Vagina (tissue), 2 donors: ENCODE measurements around the gene GPRC5C. TPM values are rescaled to one million over a fixed set of nuclear protein-coding genes. Genes with fewer than 3 reads are reported as not detected.

Experiments
- DNase-seq, 2 donors: peaks; one replicate each; pipeline ENCODE4 v3.0.0-alpha.2; 2017; ENCODE audit errors: extremely low spot score in 2 of 2
- H3K27ac ChIP-seq: fragments of 200-600 bp; sonication (generic); one replicate; pipeline ENCODE4 v1.5.1; 2019
- H3K27me3 ChIP-seq: fragments of 200-600 bp; sonication (generic); one replicate; pipeline ENCODE4 v1.5.1; 2019
- H3K36me3 ChIP-seq, 2 donors: fragments of 200-600 bp; sonication (generic); one replicate each; pipeline ENCODE4 v1.5.1; 2017 to 2019
- H3K4me1 ChIP-seq: fragments of 200-600 bp; sonication (generic); one replicate; pipeline ENCODE4 v1.5.1; 2019
- H3K4me3 ChIP-seq, 2 donors: fragments of 200-600 bp; sonication (generic); 1 replicate in 1 of 2; 2 replicates in 1 of 2; pipeline ENCODE4 v1.5.1; 2016 to 2019
- H3K9me3 ChIP-seq: fragments of 200-600 bp; sonication (generic); one replicate; pipeline ENCODE4 v1.5.1; 2019
- CTCF ChIP-seq, 3 experiments: fragments of 450-650 bp in 2 of 3; fragments of 200-600 bp in 1 of 3; sonication (generic) in 1 of 3; IDR thresholded peaks; one replicate each; pipeline ENCODE4 v1.5.1; 2017 to 2019; ENCODE audit warnings: antibody characterized with exemption in 3 of 3, mild to moderate bottlenecking in 2 of 3, moderate library complexity in 2 of 3
- POLR2A ChIP-seq, 2 donors: fragments of 450-650 bp; IDR thresholded peaks; one replicate each; pipeline ENCODE4 v1.6.1; 2017; ENCODE audit warnings: antibody characterized with exemption in 2 of 2, mild to moderate bottlenecking in 2 of 2, moderate library complexity in 2 of 2
- POLR2AphosphoS5 ChIP-seq, 2 donors: sonication (generic); formaldehyde crosslinking; IDR thresholded peaks; one replicate each; pipeline ENCODE4 v1.9.0; 2017; ENCODE audit warnings: antibody characterized with exemption in 2 of 2, mild to moderate bottlenecking in 2 of 2, low read depth in 1 of 2; ENCODE audit not compliant: insufficient read depth in 1 of 2
- intact Hi-C: fragments of 100-400 bp; cut with DNase I; formaldehyde crosslinking; loops from one replicate; pipeline ENCODE4 v1.15.1; 2023
- total RNA-seq: library from RNA; depleted of rRNA; stranded (reverse); fragments of >200 nt; gene quantifications from one replicate; pipeline ENCODE4 v1.2.3, GENCODE V29; 2016

GPRC5C gene
- total RNA-seq, 1 donor from 2014 or later: 27.5 TPM

- Histone ChIP-seq H3K4me3 (no peak overlapping the region), H3K27me3 (no peaks in the 10 kb centered on the region), H3K9me3 (no peaks in the 10 kb centered on the region), H3K27ac (no peak overlapping the region), H3K36me3 (no peaks in the 10 kb centered on the region), H3K4me1 (no peaks in the 10 kb centered on the region)
- intact Hi-C loops: no loop called here
- no peak for DNase-seq
- TF ChIP-seq POLR2A (IDR thresholded peaks at IDR 0.05) (no peak), CTCF (IDR thresholded peaks at IDR 0.05) (no peak), POLR2AphosphoS5 (IDR thresholded peaks at IDR 0.05; ENCODE audit: insufficient read depth in 1 of 2, low read depth in 1 of 2) (no peak)
Measured at GRCh38 chr17:74417178-74418045, 14.5 kb upstream of the GPRC5C start.

GRCh38 chr17:74419928-74420411 is 11.9 kb upstream of the GPRC5C start:
- H3K27me3 ChIP-seq: no peaks in the 10 kb centered on the region
- intact Hi-C loops: no loop called here
- no peak overlapping the region for H3K4me3 ChIP-seq
- H3K9me3 ChIP-seq: no peaks in the 10 kb centered on the region
- DNase-seq: no peak
- no peaks in the 10 kb centered on the region for H3K4me1 ChIP-seq
- H3K36me3 ChIP-seq: no peaks in the 10 kb centered on the region
- TF ChIP-seq POLR2AphosphoS5 (IDR thresholded peaks at IDR 0.05; ENCODE audit: insufficient read depth in 1 of 2, low read depth in 1 of 2) (no peak), CTCF (IDR thresholded peaks at IDR 0.05) (no peak), POLR2A (IDR thresholded peaks at IDR 0.05) (no peak)
- H3K27ac ChIP-seq: no peak overlapping the region

GRCh38 chr17:74424117-74424516 is 7.8 kb upstream of the GPRC5C start:
- no peak overlapping the region for H3K27ac ChIP-seq
- H3K9me3 ChIP-seq: no peaks in the 10 kb centered on the region
- peaks cover 6% of the 10 kb centered on the region for H3K4me1 ChIP-seq
- H3K27me3 ChIP-seq: no peaks in the 10 kb centered on the region
- TF ChIP-seq CTCF (IDR thresholded peaks at IDR 0.05): no peak
- no peak for TF ChIP-seq POLR2AphosphoS5 (IDR thresholded peaks at IDR 0.05; ENCODE audit: insufficient read depth in 1 of 2, low read depth in 1 of 2)
- TF ChIP-seq POLR2A (IDR thresholded peaks at IDR 0.05): no peak
- DNase-seq: no peak
- H3K36me3 ChIP-seq: no peaks in the 10 kb centered on the region
- intact Hi-C loops: no loop called here
- H3K4me3 ChIP-seq: no peak overlapping the region

- TF ChIP-seq POLR2AphosphoS5 (IDR thresholded peaks at IDR 0.05; ENCODE audit: insufficient read depth in 1 of 2, low read depth in 1 of 2): no peak
- no peak for TF ChIP-seq CTCF (IDR thresholded peaks at IDR 0.05)
- TF ChIP-seq POLR2A (IDR thresholded peaks at IDR 0.05): no peak
- no peaks in the 10 kb centered on the region for H3K36me3 ChIP-seq
- H3K27ac ChIP-seq: no peak overlapping the region
- DNase-seq: no peak
- no peaks in the 10 kb centered on the region for H3K27me3 ChIP-seq
- intact Hi-C loops: no loop called here
- no peaks in the 10 kb centered on the region for H3K9me3 ChIP-seq
- H3K4me3 ChIP-seq: no peak overlapping the region
- H3K4me1 ChIP-seq: peaks cover 9% of the 10 kb centered on the region
Measured at GRCh38 chr17:74424657-74425056, 7.2 kb upstream of the GPRC5C start.

- H3K4me1 ChIP-seq: peaks cover 23% of the 10 kb centered on the region
- no peaks in the 10 kb centered on the region for H3K9me3 ChIP-seq
- H3K27me3 ChIP-seq: no peaks in the 10 kb centered on the region
- TF ChIP-seq CTCF (IDR thresholded peaks at IDR 0.05) (no peak), POLR2AphosphoS5 (IDR thresholded peaks at IDR 0.05; ENCODE audit: insufficient read depth in 1 of 2, low read depth in 1 of 2) (no peak), POLR2A (IDR thresholded peaks at IDR 0.05) (no peak)
- intact Hi-C loops: no loop called here
- no peak for DNase-seq
- no peak overlapping the region for H3K27ac ChIP-seq
- no peaks in the 10 kb centered on the region for H3K36me3 ChIP-seq
- no peak overlapping the region for H3K4me3 ChIP-seq
Measured at GRCh38 chr17:74426551-74427047, 5.3 kb upstream of the GPRC5C start.
